Large intestine (tissue), 3 donors: ENCODE results near the gene SHOX. TPM values are rescaled to one million over a fixed set of nuclear protein-coding genes. Genes with fewer than 3 reads are reported as not detected.

Experiments used
- DNase-seq, 2 donors: peaks; one replicate each; pipeline versions ENCODE4 v3.0.0 to v3.0.0-alpha.2; 2013
- H3K27ac ChIP-seq: one replicate; pipeline ENCODE4 v1.5.1; 2013; ENCODE audit warnings: low read length
- H3K27me3 ChIP-seq: 2 replicates; pipeline ENCODE4 v1.6.1; 2013; ENCODE audit warnings: low read length; ENCODE audit not compliant: control insufficient read depth, insufficient read depth
- H3K36me3 ChIP-seq: 2 replicates; pipeline ENCODE4 v1.6.1; 2013; ENCODE audit warnings: low read length; ENCODE audit not compliant: control insufficient read depth, insufficient read depth
- H3K4me1 ChIP-seq: one replicate; pipeline ENCODE4 v1.6.1; 2013; ENCODE audit warnings: low read length; ENCODE audit not compliant: control insufficient read depth, insufficient read depth
- H3K4me3 ChIP-seq: one replicate; pipeline ENCODE4 v1.5.1; 2013; ENCODE audit warnings: low read length
- H3K9me3 ChIP-seq: one replicate; pipeline ENCODE4 v1.6.1; 2013; ENCODE audit warnings: mild to moderate bottlenecking, low read depth, low read length, moderate library complexity; ENCODE audit not compliant: control insufficient read depth
- WGBS: methylation state at CpG from one replicate; pipeline ENCODE4 v1.1.5; 2013; ENCODE audit warnings: low lambda C conversion rate; ENCODE audit not compliant: insufficient coverage; 5-methylcytosine and 5-hydroxymethylcytosine counted together
- polyA plus RNA-seq: library from polyadenylated mRNA; unstranded; fragments of 120-200 nt; gene quantifications from one replicate; pipeline ENCODE4 v1.2.1, GENCODE V29; 2013

Gene SHOX
- polyA plus RNA-seq, 1 donor: 0.01 TPM

- Histone ChIP-seq H3K36me3 (no peaks in the 10 kb centered on the region), H3K4me3 (no peak overlapping the region), H3K27me3 (no peaks in the 10 kb centered on the region), H3K9me3 (peaks cover 3% of the 10 kb centered on the region), H3K4me1 (no peaks in the 10 kb centered on the region), H3K27ac (no peak overlapping the region)
- no peak for DNase-seq
- WGBS: 57% methylated on average over 1 of the region's 27 CpGs
Measured at GRCh38 chrX:666762-667720, 36.5 kb downstream of the SHOX start.

- no peak for DNase-seq
- Histone ChIP-seq H3K27ac (no peak overlapping the region), H3K9me3 (no peaks in the 10 kb centered on the region), H3K4me1 (no peaks in the 10 kb centered on the region), H3K27me3 (no peaks in the 10 kb centered on the region), H3K36me3 (no peaks in the 10 kb centered on the region), H3K4me3 (no peak overlapping the region)
- WGBS: 50% methylated on average over 1 of the region's 13 CpGs
Measured at GRCh38 chrX:670645-671044, 40.1 kb downstream of the SHOX start.

GRCh38 chrX:672931-673330, 42.3 kb downstream of the SHOX start:
- no peak overlapping the region for H3K27ac ChIP-seq
- no peaks in the 10 kb centered on the region for H3K4me1 ChIP-seq
- H3K9me3 ChIP-seq: no peaks in the 10 kb centered on the region
- H3K27me3 ChIP-seq: no peaks in the 10 kb centered on the region
- H3K36me3 ChIP-seq: no peaks in the 10 kb centered on the region
- no CpG with 5 or more reads among the region's 7 CpGs for WGBS
- H3K4me3 ChIP-seq: no peak overlapping the region
- DNase-seq: no peak

GRCh38 chrX:675279-675954, 44.8 kb downstream of the SHOX start:
- Histone ChIP-seq H3K27ac (no peak overlapping the region), H3K4me3 (no peak overlapping the region), H3K27me3 (no peaks in the 10 kb centered on the region), H3K9me3 (peaks cover 5% of the 10 kb centered on the region), H3K36me3 (no peaks in the 10 kb centered on the region), H3K4me1 (no peaks in the 10 kb centered on the region)
- WGBS: 43% methylated on average over 2 of the region's 7 CpGs
- no peak for DNase-seq

GRCh38 chrX:675955-676295, 45.3 kb downstream of the SHOX start:
- H3K9me3 ChIP-seq: peaks cover 5% of the 10 kb centered on the region
- no peaks in the 10 kb centered on the region for H3K36me3 ChIP-seq
- no peaks in the 10 kb centered on the region for H3K4me1 ChIP-seq
- H3K4me3 ChIP-seq: no peak overlapping the region
- WGBS: 40% methylated on average over 1 of the region's 15 CpGs
- DNase-seq: no peak
- no peak overlapping the region for H3K27ac ChIP-seq
- H3K27me3 ChIP-seq: no peaks in the 10 kb centered on the region

GRCh38 chrX:677376-677775, 46.8 kb downstream of the SHOX start:
- H3K4me3 ChIP-seq: no peak overlapping the region
- no peak for DNase-seq
- 100% methylated on average over 2 of the region's 13 CpGs for WGBS
- H3K36me3 ChIP-seq: no peaks in the 10 kb centered on the region
- H3K4me1 ChIP-seq: no peaks in the 10 kb centered on the region
- no peak overlapping the region for H3K27ac ChIP-seq
- H3K9me3 ChIP-seq: peaks cover 5% of the 10 kb centered on the region
- H3K27me3 ChIP-seq: no peaks in the 10 kb centered on the region

- Histone ChIP-seq H3K9me3 (peaks cover 5% of the 10 kb centered on the region), H3K4me3 (no peak overlapping the region), H3K27ac (no peak overlapping the region), H3K27me3 (no peaks in the 10 kb centered on the region), H3K36me3 (no peaks in the 10 kb centered on the region), H3K4me1 (no peaks in the 10 kb centered on the region)
- WGBS: no CpG with 5 or more reads among the region's 39 CpGs
- DNase-seq: no peak
Measured at GRCh38 chrX:679291-679979, 48.8 kb downstream of the SHOX start.

GRCh38 chrX:680062-680461, 49.5 kb downstream of the SHOX start:
- DNase-seq: no peak
- H3K27ac ChIP-seq: no peak overlapping the region
- no CpG with 5 or more reads among the region's 14 CpGs for WGBS
- H3K36me3 ChIP-seq: no peaks in the 10 kb centered on the region
- no peaks in the 10 kb centered on the region for H3K27me3 ChIP-seq
- H3K4me3 ChIP-seq: no peak overlapping the region
- H3K9me3 ChIP-seq: peaks cover 5% of the 10 kb centered on the region
- no peaks in the 10 kb centered on the region for H3K4me1 ChIP-seq

GRCh38 chrX:681989-682388, 51.4 kb downstream of the SHOX start:
- Histone ChIP-seq H3K9me3 (peaks cover 5% of the 10 kb centered on the region), H3K27ac (no peak overlapping the region), H3K4me3 (no peak overlapping the region), H3K4me1 (no peaks in the 10 kb centered on the region), H3K27me3 (no peaks in the 10 kb centered on the region), H3K36me3 (no peaks in the 10 kb centered on the region)
- no peak for DNase-seq
- 94% methylated on average over 3 of the region's 3 CpGs for WGBS

- no peak for DNase-seq
- Histone ChIP-seq H3K4me1 (no peaks in the 10 kb centered on the region), H3K36me3 (no peaks in the 10 kb centered on the region), H3K9me3 (peaks cover 5% of the 10 kb centered on the region), H3K27me3 (no peaks in the 10 kb centered on the region), H3K4me3 (no peak overlapping the region), H3K27ac (no peak overlapping the region)
- no CpG with 5 or more reads among the region's 8 CpGs for WGBS
Measured at GRCh38 chrX:682892-683291, 52.3 kb downstream of the SHOX start.
